Measurements from ENCODE around the gene MPP1. TPM values are rescaled to one million over a fixed set of nuclear protein-coding genes. Genes with fewer than 3 reads are reported as not detected.
A peak's percentile ranks its signal among the peaks of the same experiment; 100 is the strongest.

The MPP1 gene
- polyA plus RNA-seq, 2 of the 4 experiments (the other 2 are of a cell fraction): 10.7 to 14.3 TPM

GRCh38 chrX:154780968-154781367 lies 24.3 kb downstream of the MPP1 start:
- peak; percentile 7 to 20; a peak in 3 of 6 replicates for ATAC-seq
- DNase-seq (ENCODE audit: low read depth in 1 of 2, low spot score in 1 of 2): no peak
- FAIRE-seq: no peak
- H3K4me3 ChIP-seq: no peak overlapping the region
- ChIA-PET CTCF (no interaction called here), POLR2A (no interaction called here)
- 95% methylated on average over 9 of the region's 9 CpGs for WGBS (ENCODE audit: missing lambda C conversion rate)
- no peaks in the 10 kb centered on the region for H3K4me1 ChIP-seq
- H3K27ac ChIP-seq: no peak overlapping the region
- no peak for TF ChIP-seq KDM1A (IDR thresholded peaks at IDR 0.05; ENCODE audit: low read depth)
- TF ChIP-seq GATA3 (IDR thresholded peaks at IDR 0.05; ENCODE audit: borderline replicate concordance): no peak
- no peak for TF ChIP-seq MAZ (IDR thresholded peaks at IDR 0.05; ENCODE audit: borderline replicate concordance, low read depth, low read length)
- TF ChIP-seq BHLHE40 (IDR thresholded peaks at IDR 0.05; ENCODE audit: low read depth, low read length): no peak
- TF ChIP-seq NPAS2 (CRISPR knock-in tag; IDR thresholded peaks at IDR 0.05; ENCODE audit: borderline replicate concordance): no peak
- no peak for TF ChIP-seq CHD2 (IDR thresholded peaks at IDR 0.05; ENCODE audit: low read length, partially characterized antibody)
- no peak for TF ChIP-seq PHF8 (IDR thresholded peaks at IDR 0.05; ENCODE audit: borderline replicate concordance, low read depth)
- TF ChIP-seq RNF2 (IDR thresholded peaks at IDR 0.05; ENCODE audit: borderline replicate concordance, low read depth): no peak
- TF ChIP-seq SREBF2 (IDR thresholded peaks at IDR 0.05): no peak
- TF ChIP-seq POLR2A (IDR thresholded peaks at IDR 0.05; ENCODE audit: low read length): no peak
- TF ChIP-seq ZC3H11A (IDR thresholded peaks at IDR 0.05): no peak
- TF ChIP-seq RFX5 (IDR thresholded peaks at IDR 0.05): no peak
- TF ChIP-seq USF2 (IDR thresholded peaks at IDR 0.05): no peak
- H3K9me3 ChIP-seq: no peaks in the 10 kb centered on the region
- no peak overlapping the region for H3K4me2 ChIP-seq

GRCh38 chrX:154779261-154779660 lies 26.0 kb downstream of the MPP1 start:
- H3K4me1 ChIP-seq: no peaks in the 10 kb centered on the region
- H3K9me3 ChIP-seq: no peaks in the 10 kb centered on the region
- no peak for TF ChIP-seq E2F6 (IDR thresholded peaks at IDR 0.05; ENCODE audit: borderline replicate concordance, low read depth)
- no peak for TF ChIP-seq BCL3 (IDR thresholded peaks at IDR 0.05)
- no peak for TF ChIP-seq CHD4 (IDR thresholded peaks at IDR 0.05; ENCODE audit: borderline replicate concordance)
- no peak for TF ChIP-seq CEBPB (IDR thresholded peaks at IDR 0.05)
- TF ChIP-seq ZSCAN20 (CRISPR knock-in tag; IDR thresholded peaks at IDR 0.05): no peak
- no peak for TF ChIP-seq FOSB (CRISPR knock-in tag; IDR thresholded peaks at IDR 0.05)
- no peak for TF ChIP-seq MYC (IDR thresholded peaks at IDR 0.05; ENCODE audit: borderline replicate concordance, low read length)
- no peak for TF ChIP-seq KDM5A (IDR thresholded peaks at IDR 0.05)
- TF ChIP-seq HMGXB4 (CRISPR knock-in tag; IDR thresholded peaks at IDR 0.05; ENCODE audit: borderline replicate concordance): no peak
- TF ChIP-seq JUNB (IDR thresholded peaks at IDR 0.05): no peak
- TF ChIP-seq SMC3 (IDR thresholded peaks at IDR 0.05): no peak
- no peak for TF ChIP-seq RARB (CRISPR knock-in tag; IDR thresholded peaks at IDR 0.05)
- TF ChIP-seq POLR2A (IDR thresholded peaks at IDR 0.05; ENCODE audit: low read length): no peak
- TF ChIP-seq BHLHE40 (IDR thresholded peaks at IDR 0.05; ENCODE audit: low read depth, low read length): no peak
- TF ChIP-seq NPAS2 (CRISPR knock-in tag; IDR thresholded peaks at IDR 0.05; ENCODE audit: borderline replicate concordance): no peak
- TF ChIP-seq SREBF2 (IDR thresholded peaks at IDR 0.05): no peak
- DNase-seq (ENCODE audit: low read depth in 1 of 2, low spot score in 1 of 2) (no peak), ATAC-seq (peak in 1 of 2 experiments; percentile 21; a peak in 3 of 6 replicates), FAIRE-seq (peak; percentile 46)
- ChIA-PET POLR2A (interaction anchor here (0.5 kb wide), 1 partner anchor 24 kb away, joined by 3 read pairs; no protein-coding TSS in a partner anchor), CTCF (interaction anchor here (1.7 kb wide), 1 partner anchor 10 kb away, joined by 4 read pairs; no protein-coding TSS in a partner anchor)
- WGBS (ENCODE audit: missing lambda C conversion rate): 95% methylated on average over 4 of the region's 4 CpGs
- H3K4me3 ChIP-seq: no peak overlapping the region
- no peak overlapping the region for H3K4me2 ChIP-seq
- H3K27ac ChIP-seq: no peak overlapping the region
